CD4-positive, alpha-beta T cell (primary cell): ENCODE measurements around the gene COLGALT1. TPM values are rescaled to one million over a fixed set of nuclear protein-coding genes. Genes with fewer than 3 reads are reported as not detected.

Source experiments
- ATAC-seq: fragments of 200-7000 bp; cut with Tn5 transposase; one replicate; pipeline ENCODE4 v1.10.0; 2022; ENCODE audit warnings: mild to moderate bottlenecking; ENCODE audit not compliant: poor library complexity
- CTCF ChIA-PET: fragments of 350-600 bp; sonication (Branson Sonifier 250); formaldehyde crosslinking; loops from one replicate; lab custom pipeline; 2021; ENCODE audit warnings: antibody characterized with exemption, inconsistent platforms; lab: Charles Lee
- POLR2A ChIA-PET: fragments of 350-600 bp; sonication (Branson Sonifier 250); formaldehyde crosslinking; loops from one replicate; lab custom pipeline; 2021; ENCODE audit warnings: antibody characterized with exemption, inconsistent platforms; lab: Charles Lee
- DNase-seq, 14 experiments: peaks; one replicate each; pipeline ENCODE4 v3.0.0-alpha.2; 2013 to 2020; ENCODE audit warnings: mixed read lengths in 2 of 14
- H3K27ac ChIP-seq, 2 donors: one replicate each; pipeline versions ENCODE4 v1.5.1 to v1.7.0; 2013; ENCODE audit warnings: low read length in 2 of 2, low read depth in 1 of 2, mild to moderate bottlenecking in 1 of 2
- H3K27me3 ChIP-seq, 2 experiments: 1 replicate in 1 of 2; 2 replicates in 1 of 2; pipeline versions ENCODE4 v1.6.1 to v1.7.0; 2013; ENCODE audit warnings: low read length in 2 of 2, control low read depth in 1 of 2, mild to moderate bottlenecking in 1 of 2, moderate library complexity in 1 of 2; ENCODE audit not compliant: insufficient read depth in 2 of 2, control insufficient read depth in 1 of 2
- H3K36me3 ChIP-seq: one replicate; pipeline ENCODE4 v1.6.1; 2013; ENCODE audit warnings: low read length, control low read depth; ENCODE audit not compliant: insufficient read depth
- H3K4me1 ChIP-seq: one replicate; pipeline ENCODE4 v1.6.1; 2013; ENCODE audit warnings: low read length, control low read depth; ENCODE audit not compliant: insufficient read depth
- H3K4me3 ChIP-seq: one replicate; pipeline ENCODE4 v1.5.1; 2013; ENCODE audit warnings: mild to moderate bottlenecking, low read length, moderate library complexity
- H3K9me3 ChIP-seq, 2 experiments: 1 replicate in 1 of 2; 2 replicates in 1 of 2; pipeline versions ENCODE4 v1.6.1 to v1.7.0; 2013; ENCODE audit warnings: low read length in 2 of 2, mild to moderate bottlenecking in 2 of 2, control low read depth in 1 of 2, moderate library complexity in 1 of 2; ENCODE audit not compliant: control insufficient read depth in 1 of 2, insufficient read depth in 1 of 2
- H3K27ac Mint-ChIP-seq: one replicate; pipeline ENCODE4 v1.8.0; 2020; ENCODE audit warnings: mixed read lengths
- H3K27me3 Mint-ChIP-seq: one replicate; pipeline ENCODE4 v1.8.0; 2021; ENCODE audit warnings: mixed read lengths
- H3K36me3 Mint-ChIP-seq: one replicate; pipeline ENCODE4 v1.8.0; 2021; ENCODE audit warnings: low read depth, mixed read lengths
- H3K4me1 Mint-ChIP-seq: one replicate; pipeline ENCODE4 v1.8.0; 2021; ENCODE audit warnings: low read depth, mixed read lengths
- H3K4me3 Mint-ChIP-seq: one replicate; pipeline ENCODE4 v1.8.0; 2020; ENCODE audit warnings: mild to moderate bottlenecking, mixed read lengths
- H3K9me3 Mint-ChIP-seq: one replicate; pipeline ENCODE4 v1.8.0; 2020; ENCODE audit warnings: mixed read lengths
- intact Hi-C, 2 experiments: fragments of 100-400 bp; cut with DNase I in 1 of 2; cut with micrococcal nuclease in 1 of 2; formaldehyde crosslinking; loops; one replicate each; pipeline versions ENCODE4 v1.15.1 to v1.9.0; 2023 to 2025; cut with DNase I, micrococcal nuclease
- total RNA-seq, 174 experiments: library from RNA in 2 of 174; stranded (reverse) in 2 of 174; gene quantifications; one replicate each; pipeline ENCODE4 v1.2.3 and lab custom pipeline; 2021 to 2026
- TF ChIP-seq, protein P1 (sequence below): fragments of 200-600 bp; IDR thresholded peaks from one replicate; pipeline ENCODE4 v1.8.0; 2022; ENCODE audit warnings: antibody characterized with exemption, mild to moderate bottlenecking

Gene COLGALT1
- total RNA-seq, 2 experiments from 2014 or later, result 30.3 to 30.6 TPM

DNA sequence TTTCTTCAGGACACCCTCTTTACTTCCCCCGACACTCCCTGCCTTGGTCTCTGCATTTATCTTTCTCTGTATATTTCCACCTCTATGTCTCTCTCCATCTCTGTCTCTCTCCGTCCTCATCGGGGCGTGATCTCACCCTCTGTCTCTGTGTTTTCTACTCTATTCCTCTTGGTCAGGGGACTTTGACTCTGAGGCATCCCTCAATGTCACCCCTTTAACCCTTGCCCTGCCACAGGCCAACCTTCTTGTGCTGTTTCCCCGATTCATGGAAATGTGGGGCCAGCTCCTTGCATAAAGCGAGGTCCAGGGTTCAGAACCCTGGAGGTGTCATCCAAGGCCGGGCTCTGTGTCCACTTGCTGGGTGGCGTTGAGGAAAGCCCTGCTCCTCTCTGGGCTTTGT lies 46.8 kb downstream of the COLGALT1 start:
- ChIA-PET POLR2A (no interaction called here), CTCF (no interaction called here)
- Histone ChIP-seq H3K4me3 (no peak overlapping the region), H3K4me1 (peaks cover 14% of the 10 kb centered on the region), H3K36me3 (no peaks in the 10 kb centered on the region), H3K9me3 (peaks cover 0 to 11% of the 10 kb centered on the region in 2 experiments), H3K27me3 (peaks cover 25 to 29% of the 10 kb centered on the region in 2 experiments), H3K27ac (no peak overlapping the region)
- ATAC-seq, result no peak
- Mint-ChIP-seq H3K4me1 (peaks cover 11% of the 10 kb centered on the region), H3K4me3 (no peak overlapping the region), H3K27ac (no peak overlapping the region), H3K9me3 (no peaks in the 10 kb centered on the region), H3K36me3 (no peaks in the 10 kb centered on the region), H3K27me3 (peaks cover 39% of the 10 kb centered on the region)
- TF ChIP-seq, protein P1, sequence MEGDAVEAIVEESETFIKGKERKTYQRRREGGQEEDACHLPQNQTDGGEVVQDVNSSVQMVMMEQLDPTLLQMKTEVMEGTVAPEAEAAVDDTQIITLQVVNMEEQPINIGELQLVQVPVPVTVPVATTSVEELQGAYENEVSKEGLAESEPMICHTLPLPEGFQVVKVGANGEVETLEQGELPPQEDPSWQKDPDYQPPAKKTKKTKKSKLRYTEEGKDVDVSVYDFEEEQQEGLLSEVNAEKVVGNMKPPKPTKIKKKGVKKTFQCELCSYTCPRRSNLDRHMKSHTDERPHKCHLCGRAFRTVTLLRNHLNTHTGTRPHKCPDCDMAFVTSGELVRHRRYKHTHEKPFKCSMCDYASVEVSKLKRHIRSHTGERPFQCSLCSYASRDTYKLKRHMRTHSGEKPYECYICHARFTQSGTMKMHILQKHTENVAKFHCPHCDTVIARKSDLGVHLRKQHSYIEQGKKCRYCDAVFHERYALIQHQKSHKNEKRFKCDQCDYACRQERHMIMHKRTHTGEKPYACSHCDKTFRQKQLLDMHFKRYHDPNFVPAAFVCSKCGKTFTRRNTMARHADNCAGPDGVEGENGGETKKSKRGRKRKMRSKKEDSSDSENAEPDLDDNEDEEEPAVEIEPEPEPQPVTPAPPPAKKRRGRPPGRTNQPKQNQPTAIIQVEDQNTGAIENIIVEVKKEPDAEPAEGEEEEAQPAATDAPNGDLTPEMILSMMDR, result no peak
- intact Hi-C loops, result loop anchor here in 1 of 2 experiments (10.0 kb wide), 1 partner anchor 253 kb away; the partner anchor contains the start of gene RPL18A
- DNase-seq, result no peak

DNA sequence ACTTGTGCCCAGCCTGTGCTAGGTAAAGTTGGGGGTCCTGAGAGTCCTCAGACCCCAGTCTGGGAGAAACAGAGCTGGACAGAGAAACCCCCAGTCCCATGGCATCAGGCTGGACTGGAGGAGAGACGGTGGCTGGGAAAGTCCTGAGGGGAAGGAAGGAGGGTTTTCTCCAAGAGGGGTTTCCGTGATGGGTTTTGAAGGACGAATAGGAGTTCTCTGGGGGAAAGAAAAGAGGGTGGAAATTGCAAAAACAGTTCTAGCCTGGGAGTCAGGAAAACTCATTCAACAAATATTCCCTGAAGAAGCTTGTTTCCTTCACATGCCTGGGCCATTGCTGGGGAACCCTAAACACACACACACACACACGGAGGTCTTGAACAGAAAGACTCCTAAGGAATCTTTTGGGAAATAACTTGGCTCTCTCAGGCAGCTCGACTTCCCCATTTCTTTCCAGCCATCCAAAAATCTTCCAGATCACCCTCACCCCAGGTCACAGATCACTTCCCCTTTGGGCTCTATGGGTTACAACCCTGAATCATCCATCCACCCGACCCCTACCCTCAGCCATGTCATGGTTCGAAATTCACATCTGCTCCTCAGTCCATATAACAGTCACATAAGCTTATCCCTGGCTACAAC lies 47.5 kb downstream of the COLGALT1 start:
- no peak for ATAC-seq
- POLR2A ChIA-PET, result no interaction called here
- Histone ChIP-seq H3K27me3 (peaks cover 25 to 29% of the 10 kb centered on the region in 2 experiments), H3K36me3 (no peaks in the 10 kb centered on the region), H3K4me3 (no peak overlapping the region), H3K4me1 (peaks cover 14% of the 10 kb centered on the region), H3K9me3 (peaks cover 0 to 11% of the 10 kb centered on the region in 2 experiments), H3K27ac (no peak overlapping the region)
- peaks cover 39% of the 10 kb centered on the region for H3K27me3 Mint-ChIP-seq
- intact Hi-C loops, result loop anchor here in 1 of 2 experiments (10.0 kb wide), 1 partner anchor 252 kb away; the partner anchor contains the start of gene RPL18A
- no peak for DNase-seq
- no peaks in the 10 kb centered on the region for H3K36me3 Mint-ChIP-seq
- CTCF ChIA-PET, result no interaction called here
- no peaks in the 10 kb centered on the region for H3K9me3 Mint-ChIP-seq
- H3K4me1 Mint-ChIP-seq, result peaks cover 11% of the 10 kb centered on the region
- TF ChIP-seq, protein P1, result no peak
- H3K27ac Mint-ChIP-seq, result no peak overlapping the region
- no peak overlapping the region for H3K4me3 Mint-ChIP-seq

DNA sequence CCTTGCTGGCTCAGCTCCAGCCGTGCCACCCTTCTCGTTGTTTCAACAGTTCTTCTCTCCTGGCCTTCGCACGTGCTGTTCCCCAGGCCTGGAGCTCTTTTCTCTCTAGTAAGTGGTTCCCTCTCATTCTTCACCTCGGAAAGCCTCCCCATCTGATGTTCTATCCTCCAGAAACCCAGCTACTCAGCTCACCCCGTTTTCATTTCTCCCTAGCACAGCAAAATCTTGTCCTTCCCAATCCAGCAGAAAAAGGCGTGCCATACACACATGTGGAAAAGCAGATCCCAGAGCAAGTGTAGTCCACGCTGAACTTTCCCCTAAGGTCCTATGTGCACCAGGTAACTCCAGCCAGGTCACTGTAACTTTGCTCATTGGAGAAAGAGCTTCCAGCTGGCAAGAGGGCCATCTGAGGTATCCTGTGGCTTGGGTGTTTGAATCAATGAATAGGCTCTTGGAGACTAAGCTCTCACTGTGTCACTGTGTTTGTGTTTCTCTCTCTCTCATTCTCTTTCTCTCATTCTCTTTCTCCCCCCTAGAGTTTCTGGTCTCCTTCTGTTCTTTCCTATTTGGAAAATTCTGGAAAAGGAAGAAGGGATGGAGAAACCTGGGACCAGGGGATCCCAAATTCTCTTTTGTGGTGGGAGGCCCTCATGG lies 49.0 kb downstream of the COLGALT1 start:
- Mint-ChIP-seq H3K4me1 (peaks cover 11% of the 10 kb centered on the region), H3K9me3 (no peaks in the 10 kb centered on the region), H3K36me3 (no peaks in the 10 kb centered on the region), H3K27me3 (peaks cover 39% of the 10 kb centered on the region), H3K27ac (no peak overlapping the region), H3K4me3 (no peak overlapping the region)
- no peak for ATAC-seq
- intact Hi-C loops, result loop anchor here in 1 of 2 experiments (10.0 kb wide), 1 partner anchor 250 kb away; the partner anchor contains the start of gene RPL18A
- no peaks in the 10 kb centered on the region for H3K36me3 ChIP-seq
- H3K4me1 ChIP-seq, result peaks cover 14% of the 10 kb centered on the region
- TF ChIP-seq, protein P1, result no peak
- H3K27ac ChIP-seq, result no peak overlapping the region
- ChIA-PET CTCF (no interaction called here), POLR2A (no interaction called here)
- no peak for DNase-seq
- no peak overlapping the region for H3K4me3 ChIP-seq
- peaks cover 0 to 13% of the 10 kb centered on the region in 2 experiments for H3K9me3 ChIP-seq
- H3K27me3 ChIP-seq, result peaks cover 25% of the 10 kb centered on the region in 2 experiments
